NCI-H510A treated with DMSO at 0.1 percent for 48 hours (cell line): ENCODE results near the gene ENOX1.

Source experiments
- DNase-seq: peaks from one replicate; lab custom pipeline; 2025; lab: John Stamatoyannopoulos, UW

ENOX1 gene

GRCh38 chr13:43251961-43252360 lies 534.8 kb downstream of the ENOX1 start:
- no peak for DNase-seq

DNA sequence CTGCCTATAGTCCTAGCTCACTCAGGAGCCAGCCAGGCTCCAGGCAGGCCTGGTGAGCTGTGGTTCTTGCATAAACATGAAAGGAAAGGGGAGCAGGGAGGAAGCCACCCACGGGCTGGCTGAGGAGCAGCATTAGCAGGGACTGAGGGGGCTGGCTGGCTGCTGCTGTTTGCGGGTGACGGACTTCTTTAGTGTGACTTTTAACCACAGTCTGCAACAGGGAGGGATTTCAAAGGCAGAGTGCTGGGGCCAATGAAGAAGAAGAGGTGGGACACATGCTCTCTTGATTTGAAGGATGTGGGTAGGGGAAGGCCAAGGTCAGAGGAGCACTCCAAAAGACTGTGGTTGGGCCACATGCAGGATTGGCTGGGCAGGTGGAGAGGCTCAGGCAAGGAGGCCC lies 540.4 kb downstream of the ENOX1 start:
- DNase-seq, result no peak

DNA sequence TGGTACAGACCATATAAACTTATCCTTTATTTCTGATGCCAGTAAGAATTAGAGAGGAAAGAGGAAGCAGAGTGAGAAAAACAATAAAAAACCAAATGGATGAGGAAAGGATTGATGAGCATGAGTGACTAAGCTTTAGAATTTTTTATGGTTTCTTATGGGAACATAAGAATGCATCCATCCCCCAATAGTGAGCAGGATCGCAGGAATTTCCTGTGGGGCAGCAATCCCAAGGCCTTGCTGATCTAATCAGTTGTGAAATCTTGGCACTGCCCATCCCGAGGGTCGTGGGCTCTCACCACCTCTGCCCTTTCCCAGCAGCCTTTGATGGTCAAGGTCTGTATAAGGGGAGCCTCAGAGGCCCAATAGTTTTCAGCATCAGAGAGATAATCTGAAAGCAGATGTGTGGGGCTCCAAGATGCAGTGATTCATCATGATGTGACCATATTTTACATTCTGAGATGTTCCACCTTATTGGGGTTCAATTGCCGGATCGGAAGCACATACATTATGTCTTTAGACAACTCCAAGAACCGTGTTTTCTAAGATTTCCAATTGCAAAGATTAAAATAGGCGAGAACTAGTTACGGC lies 541.3 kb downstream of the ENOX1 start:
- no peak for DNase-seq

GRCh38 chr13:43244481-43244880 lies 542.3 kb downstream of the ENOX1 start:
- no peak for DNase-seq

GRCh38 chr13:43243711-43244110 lies 543.1 kb downstream of the ENOX1 start:
- no peak for DNase-seq

- DNase-seq, result no peak
Measured at GRCh38 chr13:43242040-43242439, 544.7 kb downstream of the ENOX1 start.

DNA sequence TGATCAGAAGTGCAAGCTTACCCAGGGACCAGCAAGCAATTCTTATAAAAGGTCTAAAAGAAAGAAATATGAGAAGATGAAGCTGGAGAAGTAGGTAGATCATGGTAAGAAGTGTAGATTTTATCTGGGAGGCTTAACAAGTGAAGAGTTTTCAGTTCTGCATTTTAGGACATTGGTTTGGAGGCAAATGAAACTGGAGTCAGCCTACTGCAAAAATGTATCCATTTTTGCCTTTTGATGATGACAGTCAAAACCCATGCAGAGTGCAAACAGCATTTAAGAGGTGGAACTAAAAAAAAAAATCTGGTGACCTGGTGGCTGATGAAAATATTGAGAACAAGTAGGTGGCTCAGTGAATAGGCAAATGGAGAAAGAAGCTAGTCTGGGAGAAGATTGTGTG lies 546.5 kb downstream of the ENOX1 start:
- no peak for DNase-seq

GRCh38 chr13:43239275-43239840 lies 547.4 kb downstream of the ENOX1 start:
- no peak for DNase-seq

DNA sequence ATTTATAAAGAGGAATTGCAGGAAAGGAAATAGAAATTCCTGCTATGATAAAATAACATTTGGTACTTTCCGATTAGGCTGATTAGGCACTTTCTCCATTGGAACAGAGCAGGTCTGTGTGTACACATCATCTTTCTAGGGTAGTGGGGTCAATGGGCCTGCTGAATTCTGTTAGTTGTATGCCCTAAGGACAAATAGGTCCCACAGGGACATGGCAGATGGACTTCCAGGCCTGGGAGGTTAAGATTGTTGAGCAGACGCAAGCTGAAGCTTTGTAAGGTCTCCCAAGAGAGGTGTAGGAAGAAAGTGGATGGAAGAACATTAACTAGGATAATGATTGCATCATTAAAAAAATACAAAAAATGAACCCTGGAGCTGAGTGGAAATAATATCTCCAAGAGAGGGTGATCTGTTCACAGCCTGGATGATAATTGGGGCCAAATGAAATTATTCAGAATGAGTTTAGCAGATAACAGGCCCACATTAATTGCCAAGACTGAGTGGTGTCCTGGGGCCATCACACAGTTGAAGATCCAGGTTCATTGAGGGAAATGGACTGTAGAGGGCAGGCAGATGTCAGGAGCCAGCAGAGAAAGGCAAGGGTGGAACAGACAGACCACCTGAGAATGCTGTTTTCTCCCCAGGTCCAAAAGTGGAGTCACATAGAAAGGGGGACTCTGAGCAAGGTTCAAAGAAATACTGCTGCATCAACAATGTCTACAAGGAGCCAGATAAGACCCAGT lies 548.3 kb downstream of the ENOX1 start:
- no peak for DNase-seq

- DNase-seq, result no peak
Measured at GRCh38 chr13:43237616-43238015, 549.2 kb downstream of the ENOX1 start.

- no peak for DNase-seq
Measured at GRCh38 chr13:43235028-43235427, 551.7 kb downstream of the ENOX1 start.

DNA sequence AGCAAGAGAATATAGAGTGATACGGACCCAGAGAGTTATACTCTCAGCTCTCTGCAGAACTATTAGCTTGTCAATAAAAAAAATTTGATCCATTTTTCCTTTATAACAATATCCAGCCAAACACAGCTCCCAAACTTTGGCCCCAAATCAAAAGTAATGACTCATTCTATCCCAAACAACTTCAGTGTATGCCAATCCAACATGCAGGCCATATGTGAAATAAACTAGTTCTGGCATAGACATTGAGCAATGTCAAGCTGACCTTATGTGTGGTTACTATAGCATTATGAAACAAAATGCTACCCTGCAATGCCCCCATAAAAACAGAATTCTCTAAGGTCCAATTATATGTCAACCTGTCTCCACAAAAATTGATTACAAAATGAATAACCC lies 553.9 kb downstream of the ENOX1 start:
- DNase-seq, result no peak

- no peak for DNase-seq
Measured at GRCh38 chr13:43232144-43232872, 554.5 kb downstream of the ENOX1 start.

DNA sequence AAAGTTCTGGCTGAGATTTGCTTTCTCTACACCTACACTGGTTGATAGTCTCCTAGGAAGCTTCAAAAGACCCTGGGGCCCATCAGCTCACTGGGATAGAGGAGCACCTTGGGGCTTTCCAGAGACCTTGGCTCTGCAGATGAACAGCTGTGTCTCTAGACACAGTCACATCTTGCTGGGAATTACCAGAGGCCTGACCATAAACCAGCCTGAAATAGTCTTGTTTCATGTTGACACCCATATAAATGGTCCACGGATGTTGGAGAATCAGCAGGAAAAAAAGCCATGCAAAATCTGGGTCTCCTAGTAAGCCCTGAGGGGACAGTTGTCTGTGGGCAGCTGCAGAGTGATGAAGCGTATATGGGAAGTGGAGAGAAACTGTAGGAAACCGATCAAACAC lies 555.8 kb downstream of the ENOX1 start:
- DNase-seq, result no peak

DNA sequence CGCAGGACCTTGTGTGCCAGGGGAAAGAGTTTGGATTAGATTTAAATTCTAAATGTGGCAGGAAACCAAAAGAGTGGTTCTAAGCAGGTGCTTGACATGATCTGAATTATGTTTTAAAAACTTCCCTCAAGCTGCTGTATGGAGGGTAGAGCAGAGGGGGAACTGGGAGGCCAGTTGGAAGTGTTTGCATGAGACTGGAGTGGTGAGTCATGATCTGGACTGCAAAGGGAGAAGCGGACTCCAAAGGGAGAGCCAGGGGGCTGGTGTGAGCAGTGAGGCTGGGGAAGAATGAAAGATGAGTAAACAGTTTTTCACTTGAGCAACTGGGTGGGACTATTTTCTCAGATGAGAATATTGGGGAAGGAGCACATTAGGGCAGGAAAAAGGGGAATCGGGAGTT lies 557.3 kb downstream of the ENOX1 start:
- DNase-seq, result no peak

- no peak for DNase-seq
Measured at GRCh38 chr13:43227721-43228120, 559.1 kb downstream of the ENOX1 start.

GRCh38 chr13:43223216-43223615 lies 563.6 kb downstream of the ENOX1 start:
- no peak for DNase-seq

GRCh38 chr13:43222086-43222485 lies 564.7 kb downstream of the ENOX1 start:
- no peak for DNase-seq

- no peak for DNase-seq
Measured at GRCh38 chr13:43221611-43222010, 565.2 kb downstream of the ENOX1 start.

DNA sequence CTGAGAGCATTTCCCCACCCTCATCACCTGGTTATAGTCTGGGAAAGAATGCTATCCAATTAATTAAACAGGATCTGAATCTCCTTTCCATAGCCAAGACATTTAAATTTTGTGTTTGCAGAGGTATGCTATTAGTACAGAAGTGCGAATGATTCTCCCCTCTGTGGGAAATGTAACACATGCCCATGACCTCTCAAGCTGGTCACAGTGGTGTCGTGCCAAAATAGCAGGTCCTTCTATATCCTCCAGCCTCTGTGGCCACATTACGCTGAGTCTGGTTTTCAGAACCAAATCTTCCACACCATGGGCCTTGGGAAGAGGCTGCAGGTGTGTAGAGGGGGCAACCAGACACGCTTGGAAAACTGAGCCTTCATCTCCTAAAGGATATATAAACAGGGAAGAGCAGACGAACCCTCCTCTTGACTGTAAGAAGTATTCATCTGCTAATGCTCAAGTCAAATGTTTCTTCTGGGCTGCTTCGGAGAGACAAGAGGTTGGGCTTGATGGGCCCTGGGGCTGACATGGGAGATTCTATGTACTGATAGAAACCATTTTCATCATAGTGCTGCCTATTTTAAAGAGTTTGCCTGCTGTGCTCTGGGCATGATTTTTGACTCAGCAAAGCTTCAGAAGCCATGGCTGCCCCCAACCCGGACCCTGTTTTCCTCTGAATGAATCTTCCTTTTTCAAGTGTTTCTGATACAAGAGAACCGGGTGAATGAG lies 565.7 kb downstream of the ENOX1 start:
- DNase-seq, result no peak

GRCh38 chr13:43214124-43214523 lies 572.6 kb downstream of the ENOX1 start:
- no peak for DNase-seq

- DNase-seq, result no peak
Measured at GRCh38 chr13:43206838-43207237, 579.9 kb downstream of the ENOX1 start.
